ENCODE data around the gene RAMP1.
A peak's percentile ranks its signal among the peaks of the same experiment; 100 is the strongest.

RAMP1 gene

DNA sequence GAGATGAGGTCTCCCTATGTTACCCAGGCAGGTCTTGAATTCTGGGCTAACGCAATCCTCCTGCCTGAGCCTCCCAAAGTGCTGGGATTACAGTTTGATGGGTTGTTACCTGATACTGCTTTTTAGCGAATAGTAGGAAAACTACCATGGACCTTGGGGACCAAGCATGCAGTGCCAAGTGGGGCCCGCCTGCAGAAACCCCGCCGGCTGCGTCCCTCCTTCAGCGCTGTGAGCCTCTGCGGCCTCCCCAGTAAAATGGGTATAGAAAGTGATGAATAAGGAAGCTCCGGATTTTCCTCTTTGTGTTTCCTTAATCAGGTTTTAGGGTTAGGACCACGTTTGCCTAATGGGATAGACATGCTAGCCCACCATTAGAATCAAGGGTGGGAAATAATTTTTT lies 30.4 kb downstream of the RAMP1 start:
- H3K36me3 ChIP-seq (ENCODE audit: low read depth) = no peaks in the 10 kb centered on the region
- TF ChIP-seq, protein P1, sequence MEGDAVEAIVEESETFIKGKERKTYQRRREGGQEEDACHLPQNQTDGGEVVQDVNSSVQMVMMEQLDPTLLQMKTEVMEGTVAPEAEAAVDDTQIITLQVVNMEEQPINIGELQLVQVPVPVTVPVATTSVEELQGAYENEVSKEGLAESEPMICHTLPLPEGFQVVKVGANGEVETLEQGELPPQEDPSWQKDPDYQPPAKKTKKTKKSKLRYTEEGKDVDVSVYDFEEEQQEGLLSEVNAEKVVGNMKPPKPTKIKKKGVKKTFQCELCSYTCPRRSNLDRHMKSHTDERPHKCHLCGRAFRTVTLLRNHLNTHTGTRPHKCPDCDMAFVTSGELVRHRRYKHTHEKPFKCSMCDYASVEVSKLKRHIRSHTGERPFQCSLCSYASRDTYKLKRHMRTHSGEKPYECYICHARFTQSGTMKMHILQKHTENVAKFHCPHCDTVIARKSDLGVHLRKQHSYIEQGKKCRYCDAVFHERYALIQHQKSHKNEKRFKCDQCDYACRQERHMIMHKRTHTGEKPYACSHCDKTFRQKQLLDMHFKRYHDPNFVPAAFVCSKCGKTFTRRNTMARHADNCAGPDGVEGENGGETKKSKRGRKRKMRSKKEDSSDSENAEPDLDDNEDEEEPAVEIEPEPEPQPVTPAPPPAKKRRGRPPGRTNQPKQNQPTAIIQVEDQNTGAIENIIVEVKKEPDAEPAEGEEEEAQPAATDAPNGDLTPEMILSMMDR (IDR thresholded peaks at IDR 0.05; ENCODE audit: poor library complexity, severe bottlenecking) = no peak
- H3K27ac ChIP-seq (ENCODE audit: poor library complexity, severe bottlenecking) = no peak overlapping the region
- peaks cover 8% of the 10 kb centered on the region for H3K4me1 ChIP-seq (ENCODE audit: insufficient read depth, poor library complexity, severe bottlenecking)
- H3K9me3 ChIP-seq (ENCODE audit: severe bottlenecking) = no peaks in the 10 kb centered on the region
- H3K4me3 ChIP-seq (ENCODE audit: severe bottlenecking) = no peak overlapping the region
- H3K27me3 ChIP-seq (ENCODE audit: insufficient read depth, poor library complexity, severe bottlenecking) = no peaks in the 10 kb centered on the region
- ATAC-seq (ENCODE audit: low read depth) (no peak), DNase-seq (ENCODE audit: low spot score) (no peak)

DNA sequence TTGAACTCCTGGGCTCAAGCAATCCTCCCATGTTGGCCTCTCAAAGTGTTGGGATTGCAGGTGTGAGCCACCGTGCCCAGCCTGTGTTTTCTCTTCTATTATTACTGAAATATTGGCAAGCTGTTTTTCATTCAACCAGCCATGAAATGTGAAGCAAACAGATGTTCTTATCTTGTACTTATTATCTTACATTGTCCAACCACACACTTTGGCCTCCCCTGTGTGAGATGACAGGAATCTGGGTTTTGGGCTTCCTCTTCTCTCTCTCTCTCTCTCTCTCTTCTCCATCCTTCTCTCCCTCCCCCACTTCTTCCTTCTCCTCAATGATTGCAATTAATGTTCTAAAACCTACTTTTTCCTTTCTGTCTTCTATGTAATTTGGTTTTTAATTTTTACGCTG lies 33.1 kb downstream of the RAMP1 start:
- ATAC-seq (ENCODE audit: low read depth) (no peak), DNase-seq (ENCODE audit: low spot score) (no peak)
- TF ChIP-seq, protein P1 (IDR thresholded peaks at IDR 0.05; ENCODE audit: poor library complexity, severe bottlenecking) = no peak
- Histone ChIP-seq H3K36me3 (ENCODE audit: low read depth) (no peaks in the 10 kb centered on the region), H3K4me3 (ENCODE audit: severe bottlenecking) (no peak overlapping the region), H3K27me3 (ENCODE audit: insufficient read depth, poor library complexity, severe bottlenecking) (no peaks in the 10 kb centered on the region), H3K9me3 (ENCODE audit: severe bottlenecking) (no peaks in the 10 kb centered on the region), H3K4me1 (ENCODE audit: insufficient read depth, poor library complexity, severe bottlenecking) (peaks cover 16% of the 10 kb centered on the region), H3K27ac (ENCODE audit: poor library complexity, severe bottlenecking) (no peak overlapping the region)

DNA sequence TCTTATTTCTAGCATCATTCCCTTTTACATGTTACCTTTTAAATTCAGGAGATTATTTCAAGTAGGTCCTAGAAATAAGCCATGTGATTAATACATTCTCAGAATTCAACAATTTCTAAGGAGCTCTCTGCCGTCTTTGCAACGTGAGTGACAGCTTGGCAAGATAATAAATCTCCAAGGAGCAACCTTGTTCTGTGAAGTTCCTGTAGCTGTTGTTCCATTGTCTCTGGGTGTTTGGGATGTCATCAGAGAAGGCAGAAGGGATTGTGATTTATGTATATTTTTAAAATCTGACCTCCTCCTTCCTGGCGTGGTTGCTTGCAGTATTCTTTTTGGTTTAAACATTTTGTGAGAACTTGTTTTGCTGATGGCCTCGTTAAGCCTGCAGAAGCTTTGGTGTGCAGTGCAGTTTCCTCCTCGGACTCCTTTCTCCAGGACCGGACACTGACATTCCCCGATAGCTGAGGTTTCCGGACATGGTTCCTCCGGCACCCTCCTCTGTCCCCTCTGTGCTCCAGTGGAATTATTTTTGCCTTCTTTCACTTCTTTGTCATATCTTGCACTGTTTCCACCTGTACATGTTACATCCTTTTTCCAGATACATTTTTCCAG lies 33.7 kb downstream of the RAMP1 start:
- Histone ChIP-seq H3K4me1 (ENCODE audit: insufficient read depth, poor library complexity, severe bottlenecking) (peaks cover 15% of the 10 kb centered on the region), H3K4me3 (ENCODE audit: severe bottlenecking) (no peak overlapping the region), H3K27me3 (ENCODE audit: insufficient read depth, poor library complexity, severe bottlenecking) (no peaks in the 10 kb centered on the region), H3K36me3 (ENCODE audit: low read depth) (no peaks in the 10 kb centered on the region), H3K9me3 (ENCODE audit: severe bottlenecking) (no peaks in the 10 kb centered on the region), H3K27ac (ENCODE audit: poor library complexity, severe bottlenecking) (no peak overlapping the region)
- ATAC-seq (ENCODE audit: low read depth) (no peak), DNase-seq (ENCODE audit: low spot score) (no peak)
- TF ChIP-seq, protein P1 (IDR thresholded peaks at IDR 0.05; ENCODE audit: poor library complexity, severe bottlenecking) = no peak

DNA sequence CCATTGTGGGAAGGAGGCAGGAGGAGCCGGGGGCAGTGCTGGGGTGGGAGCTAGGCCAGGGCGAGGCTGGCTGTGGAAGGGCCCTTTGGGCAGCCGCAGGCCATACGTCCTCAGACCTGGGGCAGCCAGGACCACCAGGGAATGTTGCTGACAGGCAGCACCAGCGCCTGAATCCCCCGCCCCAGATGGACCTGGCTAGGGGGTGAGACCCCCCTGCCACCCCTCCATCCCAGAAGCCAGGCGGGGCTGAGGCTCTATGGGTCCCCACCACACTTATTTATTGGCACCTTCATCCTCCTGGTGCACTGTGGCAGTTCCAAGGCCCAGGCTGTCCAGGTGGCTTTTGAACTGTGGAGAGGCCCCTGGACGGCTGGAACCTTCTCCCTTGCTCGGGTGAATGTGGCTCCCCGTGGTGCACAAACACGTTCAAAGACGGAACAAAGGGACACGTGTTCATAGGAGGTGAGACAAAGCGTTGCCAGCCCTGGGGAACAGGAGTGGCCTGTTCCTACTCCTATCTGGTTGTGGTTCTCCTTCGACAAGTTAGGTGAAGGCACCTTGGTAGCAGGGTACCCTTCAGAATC lies 35.1 kb downstream of the RAMP1 start:
- Histone ChIP-seq H3K9me3 (ENCODE audit: severe bottlenecking) (no peaks in the 10 kb centered on the region), H3K27ac (ENCODE audit: poor library complexity, severe bottlenecking) (no peak overlapping the region), H3K36me3 (ENCODE audit: low read depth) (no peaks in the 10 kb centered on the region), H3K4me1 (ENCODE audit: insufficient read depth, poor library complexity, severe bottlenecking) (peaks cover 11% of the 10 kb centered on the region), H3K27me3 (ENCODE audit: insufficient read depth, poor library complexity, severe bottlenecking) (no peaks in the 10 kb centered on the region), H3K4me3 (ENCODE audit: severe bottlenecking) (no peak overlapping the region)
- TF ChIP-seq, protein P1 (IDR thresholded peaks at IDR 0.05; ENCODE audit: poor library complexity, severe bottlenecking) = no peak
- DNase-seq (ENCODE audit: low spot score) = peak; percentile 53
- ATAC-seq (ENCODE audit: low read depth) = no peak

DNA sequence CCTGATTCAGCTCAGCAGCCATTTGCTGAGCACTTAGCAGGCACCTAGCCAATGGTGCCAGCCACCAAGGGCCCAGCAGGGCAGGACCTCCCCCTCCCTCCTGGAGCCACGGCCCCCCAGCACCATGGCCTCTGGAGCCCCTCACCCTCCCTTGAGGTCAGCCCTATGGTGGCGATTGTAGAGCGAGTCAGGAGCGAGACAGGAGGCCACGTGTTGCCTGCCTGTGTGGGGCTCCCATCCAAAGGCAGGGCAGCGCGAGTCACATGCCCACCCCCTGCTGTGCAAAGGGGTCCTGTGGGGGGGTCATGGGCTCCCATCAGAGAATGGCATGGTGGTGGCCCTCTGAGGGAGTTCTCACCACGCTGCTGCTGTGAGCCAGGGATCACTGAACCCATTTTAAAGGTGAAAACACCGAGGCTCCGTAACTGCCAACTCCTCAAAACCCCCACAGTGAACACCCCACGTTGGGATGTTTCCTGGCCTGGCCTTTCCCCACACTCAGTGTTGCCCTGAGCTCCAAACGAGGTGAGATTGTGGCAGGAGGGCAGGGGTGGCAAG lies 35.6 kb downstream of the RAMP1 start:
- TF ChIP-seq, protein P1 (IDR thresholded peaks at IDR 0.05; ENCODE audit: poor library complexity, severe bottlenecking) = no peak
- Histone ChIP-seq H3K36me3 (ENCODE audit: low read depth) (no peaks in the 10 kb centered on the region), H3K27me3 (ENCODE audit: insufficient read depth, poor library complexity, severe bottlenecking) (no peaks in the 10 kb centered on the region), H3K4me1 (ENCODE audit: insufficient read depth, poor library complexity, severe bottlenecking) (peaks cover 11% of the 10 kb centered on the region), H3K27ac (ENCODE audit: poor library complexity, severe bottlenecking) (no peak overlapping the region), H3K9me3 (ENCODE audit: severe bottlenecking) (no peaks in the 10 kb centered on the region), H3K4me3 (ENCODE audit: severe bottlenecking) (no peak overlapping the region)
- no peak for ATAC-seq (ENCODE audit: low read depth)
- peak; percentile 40 for DNase-seq (ENCODE audit: low spot score)
